ENCODE measurements around the gene MICU1.
"Not testable (repeated sequence)": the region's sequence is repeated elsewhere in the genome, so short reads cannot be mapped to it uniquely, and the experiment has no call there.

Gene MICU1

DNA sequence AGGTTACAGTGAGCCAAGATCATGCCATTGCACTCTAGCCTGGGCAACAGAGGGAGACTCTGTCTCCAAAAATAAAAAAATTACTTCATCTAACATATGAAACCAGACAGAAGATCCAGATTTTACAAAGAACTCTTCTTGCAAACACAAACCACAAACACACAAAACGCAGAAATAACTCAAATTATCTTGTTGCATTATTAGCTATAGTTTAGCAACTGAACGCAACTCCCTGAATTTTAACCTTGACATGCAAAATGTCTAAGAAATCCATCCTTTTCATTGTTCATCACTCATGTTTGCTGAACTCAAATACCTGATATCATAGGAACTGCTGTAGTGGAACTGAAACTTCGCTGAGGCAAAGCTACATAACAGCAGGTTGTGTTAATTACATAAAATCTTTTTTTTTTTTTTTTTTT lies 64.1 kb downstream of the MICU1 start:
- DNase-seq (ENCODE audit: low read depth): no peak

DNA sequence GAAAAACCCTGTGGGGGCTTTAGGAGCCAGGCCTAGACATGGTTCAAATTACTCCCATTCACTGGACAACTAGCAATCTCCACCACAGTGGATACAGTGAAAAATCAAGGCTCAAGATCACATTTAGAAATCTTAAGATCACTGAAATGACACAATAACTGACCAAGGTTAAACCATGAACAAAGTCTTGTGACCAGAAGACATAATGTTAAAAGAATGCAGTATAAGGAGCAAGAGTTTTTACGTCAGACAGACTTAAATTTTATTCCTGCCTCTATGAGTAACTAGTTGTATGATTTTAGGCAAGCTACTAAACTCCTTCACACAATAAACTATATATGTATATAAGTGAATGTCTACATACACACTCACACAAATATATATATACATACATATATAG lies 68.5 kb downstream of the MICU1 start:
- DNase-seq (ENCODE audit: low read depth): no peak

DNA sequence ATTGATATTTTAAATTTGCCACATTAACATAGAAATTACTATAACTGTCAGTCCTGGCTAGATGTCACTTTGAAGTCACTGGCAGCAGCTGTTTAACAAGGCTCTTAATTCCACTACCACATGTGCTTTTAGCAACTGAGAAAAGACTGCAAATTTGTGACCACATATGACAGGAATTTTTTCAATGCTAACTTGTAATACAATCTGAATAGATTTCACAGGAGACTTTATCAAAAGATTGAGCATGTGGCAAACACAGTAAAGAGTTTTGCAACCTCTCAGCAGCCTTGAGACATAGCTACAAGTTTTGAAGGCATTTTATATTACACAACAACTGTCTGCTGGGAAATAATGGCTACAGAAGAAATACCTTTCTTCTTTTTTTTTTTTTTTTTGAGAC lies 73.0 kb downstream of the MICU1 start:
- DNase-seq (ENCODE audit: low read depth): no peak

DNA sequence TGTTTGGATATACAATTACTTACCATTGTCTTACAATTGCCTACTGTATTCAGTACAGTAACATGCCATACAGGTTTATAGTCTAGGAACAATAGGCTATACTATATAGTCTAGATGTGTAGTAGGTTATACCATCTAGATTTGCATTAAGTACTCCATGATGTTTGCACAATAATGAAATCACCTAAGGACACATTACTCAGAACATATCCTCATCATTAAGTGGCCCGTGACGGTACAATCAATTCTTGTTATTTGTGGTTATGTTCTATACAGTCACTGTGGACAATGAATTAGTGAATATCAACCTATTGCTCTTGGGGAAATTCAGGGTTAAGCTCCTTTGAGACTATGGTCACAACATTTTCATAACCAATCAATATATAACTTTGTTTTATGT lies 75.6 kb downstream of the MICU1 start:
- no peak for DNase-seq (ENCODE audit: low read depth)

DNA sequence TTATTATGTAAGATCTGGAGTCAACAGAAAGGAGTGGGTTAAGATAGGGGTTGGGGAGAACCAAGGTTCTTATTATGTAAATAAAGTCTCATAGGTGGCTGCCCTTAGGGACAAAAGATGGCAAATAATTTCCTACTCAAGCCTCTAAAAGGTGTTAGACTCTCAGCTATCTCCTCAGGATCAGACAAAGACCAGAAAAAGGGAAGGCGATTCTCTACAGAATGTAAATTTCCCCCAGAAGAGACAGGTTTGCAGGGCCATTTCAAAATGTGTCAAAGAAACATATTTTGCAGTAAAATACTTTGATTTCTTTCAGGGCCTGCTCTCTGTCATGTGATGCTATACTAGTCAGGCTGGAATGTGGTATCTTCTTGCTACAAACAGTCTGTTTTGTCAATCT lies 80.3 kb downstream of the MICU1 start:
- no peak for DNase-seq (ENCODE audit: low read depth)

DNA sequence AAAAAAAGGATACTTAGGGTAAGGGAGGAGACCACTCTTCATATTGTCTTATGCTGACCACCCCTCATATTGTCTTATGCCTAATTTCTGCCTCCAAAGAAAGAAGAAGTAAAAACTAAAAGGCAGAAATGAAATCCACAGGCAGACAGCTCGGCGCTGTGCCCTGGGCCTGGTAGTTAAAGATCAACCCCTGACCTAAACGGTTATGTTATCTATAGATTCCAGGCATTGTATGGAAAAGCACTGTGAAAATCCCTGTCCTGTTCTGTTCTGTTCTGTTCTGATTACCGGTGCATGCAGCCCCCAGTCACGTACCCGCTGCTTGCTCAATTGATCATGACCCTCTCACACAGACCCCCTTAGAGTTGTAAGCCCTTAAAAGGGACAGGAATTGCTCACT lies 82.0 kb downstream of the MICU1 start:
- not testable (repeated sequence) for DNase-seq (ENCODE audit: low read depth)

DNA sequence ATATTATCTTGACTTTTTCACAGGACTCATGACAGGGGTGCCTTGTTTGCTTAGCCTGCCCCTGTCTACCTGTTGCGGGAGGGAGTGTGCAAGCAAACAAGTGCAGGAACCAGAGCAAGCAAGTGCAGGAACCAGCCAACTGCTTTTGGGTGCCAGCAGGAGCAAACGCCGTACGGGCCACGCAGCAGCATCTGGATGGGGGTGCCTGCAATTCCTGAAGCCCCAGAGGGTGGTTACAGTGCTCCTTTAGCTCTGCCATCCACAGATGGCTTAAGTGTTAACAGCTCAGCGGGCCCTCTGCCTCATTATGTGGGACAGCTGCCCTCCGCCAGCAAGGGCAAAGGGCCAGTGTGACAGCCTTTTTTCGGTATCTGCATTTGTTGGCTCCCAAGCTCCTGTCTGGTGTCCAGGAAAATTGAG lies 83.5 kb downstream of the MICU1 start:
- no peak for DNase-seq (ENCODE audit: low read depth)

DNA sequence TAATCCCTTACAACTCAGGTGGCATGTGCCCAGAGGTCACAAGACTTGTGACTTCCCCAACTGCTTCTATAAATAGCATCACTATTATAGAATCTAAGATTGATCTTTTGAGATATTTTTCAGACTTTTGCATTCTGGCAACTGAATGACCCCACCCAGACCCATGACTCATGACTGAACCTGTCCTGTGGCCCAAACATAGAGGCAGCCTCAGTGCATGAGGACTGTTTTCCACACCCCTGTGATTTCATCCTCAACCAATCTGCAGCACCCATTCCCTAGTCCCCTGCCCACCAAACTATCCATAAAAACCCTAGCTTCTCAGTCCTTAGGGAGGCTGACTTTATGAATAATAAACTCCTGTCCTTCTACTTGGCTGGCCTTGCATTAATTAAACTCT lies 84.5 kb downstream of the MICU1 start:
- DNase-seq (ENCODE audit: low read depth): no peak

DNA sequence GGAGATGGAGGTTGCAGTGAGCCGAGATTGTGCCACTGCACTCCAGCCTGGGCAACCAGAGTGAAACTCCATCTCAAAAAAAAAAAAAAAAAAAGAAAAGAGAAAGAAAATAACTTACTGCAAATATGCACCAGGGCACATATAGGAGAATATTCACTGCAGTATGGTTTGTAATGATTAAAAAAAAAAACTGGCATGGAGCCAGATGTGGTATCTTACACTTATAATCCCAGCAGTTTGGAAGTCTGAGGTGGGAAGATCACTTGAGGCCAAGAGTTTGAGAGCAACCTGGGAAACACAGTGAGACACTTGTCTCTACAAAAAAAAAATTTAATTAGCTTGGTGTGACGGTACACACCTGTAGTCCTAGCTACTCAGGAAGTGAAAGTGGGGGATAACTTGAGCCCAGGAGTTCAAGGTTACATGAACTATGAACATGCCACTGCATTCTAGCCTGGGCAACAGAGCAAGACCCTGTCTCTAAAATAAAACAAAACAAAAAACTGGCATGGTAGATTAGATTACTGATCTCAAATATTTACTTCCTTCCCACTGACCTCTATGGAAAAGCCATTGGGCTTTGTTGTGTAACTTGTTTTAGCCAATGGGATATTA lies 85.6 kb downstream of the MICU1 start:
- DNase-seq (ENCODE audit: low read depth): no peak

DNA sequence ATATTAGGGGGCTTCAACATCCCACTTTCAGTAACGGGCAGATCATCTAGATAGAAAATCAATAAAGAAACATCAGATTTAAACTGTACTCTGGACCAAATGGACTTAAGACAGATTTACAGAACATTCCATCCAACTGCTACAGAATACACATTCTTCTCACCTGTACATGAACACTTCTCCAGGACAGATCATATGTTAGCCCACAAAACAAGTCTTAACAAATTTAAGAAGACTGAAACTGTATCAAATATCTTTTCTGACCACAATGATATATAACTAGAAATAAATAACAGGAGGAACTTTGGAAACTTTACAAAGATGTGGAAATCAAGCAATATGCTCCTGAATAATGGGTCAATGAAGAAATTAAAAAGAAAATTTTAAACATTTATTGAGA lies 86.7 kb downstream of the MICU1 start:
- DNase-seq (ENCODE audit: low read depth): no peak

DNA sequence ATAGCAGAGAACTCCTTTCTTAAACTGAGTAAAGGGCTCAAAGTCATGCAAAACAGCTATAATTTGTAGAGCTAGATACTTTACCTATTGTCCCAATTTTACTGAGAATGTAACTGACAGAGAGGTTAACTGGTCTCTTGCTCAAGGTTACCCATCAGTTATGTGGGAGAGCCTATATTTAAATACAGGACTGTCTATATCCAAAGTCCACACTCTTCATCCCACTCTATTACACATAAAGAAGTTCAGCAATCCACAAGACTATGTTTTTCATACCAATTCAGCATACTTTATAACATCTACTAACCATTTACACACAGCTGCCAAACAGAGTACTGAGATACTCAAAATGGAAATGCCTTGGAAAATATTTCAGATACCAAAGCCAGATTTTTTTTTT lies 100.2 kb downstream of the MICU1 start:
- DNase-seq (ENCODE audit: low read depth): no peak

DNA sequence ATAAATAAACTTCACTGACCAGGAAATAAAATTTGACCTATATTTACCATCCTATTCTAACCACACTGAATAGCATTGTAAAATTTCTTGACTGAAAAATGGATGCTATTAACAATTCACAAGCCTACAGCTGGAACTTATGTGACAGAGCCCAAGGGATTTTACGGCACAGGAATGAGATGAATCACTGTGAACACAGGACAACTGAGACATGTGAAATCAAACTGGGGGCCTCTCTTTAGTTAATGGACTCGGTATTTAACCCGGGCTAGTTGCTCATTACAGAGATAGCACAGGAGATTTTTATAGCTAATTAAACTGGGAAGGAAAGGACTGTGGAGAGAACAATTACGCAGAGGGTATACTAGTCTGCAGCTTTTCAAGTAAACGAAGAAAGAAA lies 100.6 kb downstream of the MICU1 start:
- DNase-seq (ENCODE audit: low read depth): no peak

DNA sequence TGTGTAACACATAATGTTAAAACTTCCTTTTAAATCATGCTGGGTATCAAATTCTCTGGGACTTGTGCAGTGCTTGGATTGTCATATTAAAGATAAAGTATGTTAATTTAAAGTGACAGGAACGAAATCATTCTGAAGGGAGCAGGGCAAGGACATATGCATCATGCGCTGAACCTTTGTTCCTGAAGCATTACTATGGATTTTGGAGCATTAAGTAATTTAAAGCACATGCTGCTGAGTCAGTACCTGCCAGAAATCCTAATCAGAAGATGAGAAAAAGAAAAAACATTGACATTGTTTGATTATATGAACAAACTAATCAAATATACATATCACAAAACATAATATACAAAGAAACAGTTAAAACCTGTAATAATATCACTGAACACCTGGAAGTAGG lies 101.4 kb downstream of the MICU1 start:
- no peak for DNase-seq (ENCODE audit: low read depth)

DNA sequence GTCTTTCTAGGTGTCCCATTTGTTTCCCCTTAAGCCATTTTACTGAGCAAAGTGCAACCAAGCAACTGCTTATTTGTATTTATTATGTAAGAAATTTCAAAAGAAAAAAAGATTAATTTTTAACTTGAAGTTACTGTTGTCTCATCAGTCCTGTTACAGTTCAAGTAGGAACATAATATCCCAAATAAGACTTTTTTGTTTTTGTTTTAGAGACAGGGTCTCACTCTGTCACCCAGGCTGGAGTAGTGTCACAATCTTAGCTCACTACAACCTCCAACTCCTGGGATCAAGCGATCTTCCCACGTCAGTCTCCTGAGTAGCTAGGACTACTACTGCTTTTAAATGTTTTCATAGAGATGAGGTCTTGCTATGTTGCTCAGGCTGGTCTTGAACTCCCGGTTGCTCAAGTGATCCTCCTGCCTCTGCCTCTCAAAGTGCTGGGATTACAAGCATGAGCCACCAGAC lies 101.9 kb downstream of the MICU1 start:
- DNase-seq (ENCODE audit: low read depth): no peak

DNA sequence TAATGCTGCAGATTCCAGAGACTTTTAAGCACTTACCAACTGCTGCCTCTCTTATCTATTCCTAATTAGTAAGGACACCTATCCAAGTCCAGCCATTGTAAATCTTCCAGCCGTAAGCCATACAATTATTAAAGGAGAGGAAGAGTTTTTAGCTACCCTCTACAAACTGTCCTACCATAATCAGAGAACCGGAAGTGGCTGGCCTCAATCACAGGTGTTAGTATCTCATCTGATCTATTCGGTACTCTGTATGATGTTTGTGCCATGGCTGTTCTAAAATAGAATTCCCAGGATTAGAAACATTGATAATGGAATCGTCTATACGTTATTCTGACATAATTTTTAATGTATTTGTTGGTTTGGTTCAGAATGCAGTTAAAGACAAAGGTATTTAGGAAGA lies 102.8 kb downstream of the MICU1 start:
- DNase-seq (ENCODE audit: low read depth): no peak

DNA sequence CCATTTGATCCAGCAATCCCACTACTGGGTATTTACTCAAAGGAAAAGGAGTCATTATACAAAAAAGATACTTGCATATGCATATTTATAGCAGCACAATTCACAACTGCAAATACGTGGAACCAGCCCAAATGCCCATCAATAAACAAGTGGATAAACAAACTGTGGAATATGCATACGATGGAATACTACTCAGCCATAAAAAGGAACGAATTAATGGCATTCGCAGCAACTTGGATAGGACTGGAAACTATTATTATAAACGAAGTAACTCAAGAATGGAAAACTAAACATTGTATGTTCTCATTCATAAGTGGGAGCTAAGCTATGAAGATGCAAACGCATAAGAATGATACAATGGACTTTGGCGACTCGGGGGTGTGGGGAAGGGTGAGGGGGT lies 108.6 kb downstream of the MICU1 start:
- DNase-seq (ENCODE audit: low read depth): no peak

DNA sequence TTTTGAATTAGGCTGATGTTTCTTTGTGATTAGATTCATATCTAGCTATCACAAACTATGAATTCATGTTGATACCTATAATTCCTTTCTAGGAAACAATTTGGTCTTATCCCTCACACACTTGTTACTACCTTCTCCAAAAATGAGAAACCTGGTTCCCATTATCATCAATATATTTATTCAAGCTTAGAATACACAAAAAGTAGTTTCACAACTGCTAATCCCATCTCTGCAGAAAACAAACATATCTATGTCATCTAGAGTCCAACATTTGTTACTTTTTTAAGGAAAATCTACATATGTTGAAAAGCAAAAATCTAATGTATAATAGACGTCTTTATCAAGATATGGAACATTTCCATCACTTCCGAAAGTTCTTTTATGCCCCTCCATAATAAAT lies 110.4 kb downstream of the MICU1 start:
- DNase-seq (ENCODE audit: low read depth): no peak

DNA sequence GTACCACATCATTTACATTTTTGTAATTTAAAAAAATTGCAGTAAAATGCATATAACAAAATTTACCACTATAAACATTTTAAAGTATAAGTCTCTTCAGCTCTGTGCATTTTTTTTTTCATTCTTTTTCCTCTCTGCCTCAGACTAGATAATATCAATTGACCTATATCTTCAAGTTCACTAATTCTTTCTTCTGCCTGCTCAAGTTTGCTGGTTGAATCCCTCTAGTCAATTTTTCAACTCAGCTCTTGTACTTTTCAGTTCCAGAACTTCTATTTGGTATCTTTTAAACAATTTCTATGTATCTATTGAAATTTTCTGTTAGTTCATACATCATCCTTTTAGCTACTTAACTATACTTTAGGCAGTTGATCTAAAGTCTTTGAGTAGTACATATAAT lies 112.0 kb downstream of the MICU1 start:
- no peak for DNase-seq (ENCODE audit: low read depth)

DNA sequence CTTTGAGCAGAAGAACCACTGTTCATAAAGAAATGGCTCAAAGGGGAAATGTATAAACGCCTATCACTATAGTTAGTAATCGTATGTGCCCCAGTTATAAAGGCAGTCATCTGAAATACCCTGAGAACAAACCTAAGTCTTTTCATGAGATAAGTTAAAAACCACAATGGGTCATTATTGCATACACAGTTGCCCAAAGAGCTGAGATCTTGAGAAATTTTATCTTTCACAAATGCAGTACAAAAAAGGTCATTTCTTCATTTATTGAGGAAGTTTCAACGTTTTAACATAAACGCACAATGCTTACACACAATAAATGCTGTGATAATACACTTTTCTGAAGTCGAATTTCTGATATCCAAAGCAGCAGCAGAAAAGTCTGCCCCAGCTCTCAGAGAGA lies 114.4 kb downstream of the MICU1 start:
- DNase-seq (ENCODE audit: low read depth): no peak

DNA sequence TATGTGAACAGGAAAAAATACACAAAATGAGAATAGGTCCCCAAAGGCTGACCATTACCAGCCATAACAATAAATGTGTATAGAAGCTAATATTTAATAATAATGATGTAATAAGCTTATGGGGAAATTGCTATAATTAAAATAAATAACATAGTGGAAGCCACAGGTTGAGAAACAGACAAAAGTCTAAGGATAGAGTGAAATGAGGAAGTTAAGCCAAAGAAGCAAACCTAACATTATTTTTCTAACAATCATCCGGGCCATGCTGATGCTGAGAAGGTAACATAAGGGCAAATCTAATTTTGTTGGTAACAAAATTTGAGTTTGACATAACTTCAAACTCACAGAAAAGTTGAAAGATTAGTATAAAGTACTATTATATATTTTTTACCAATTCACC lies 115.9 kb downstream of the MICU1 start:
- DNase-seq (ENCODE audit: low read depth): no peak

DNA sequence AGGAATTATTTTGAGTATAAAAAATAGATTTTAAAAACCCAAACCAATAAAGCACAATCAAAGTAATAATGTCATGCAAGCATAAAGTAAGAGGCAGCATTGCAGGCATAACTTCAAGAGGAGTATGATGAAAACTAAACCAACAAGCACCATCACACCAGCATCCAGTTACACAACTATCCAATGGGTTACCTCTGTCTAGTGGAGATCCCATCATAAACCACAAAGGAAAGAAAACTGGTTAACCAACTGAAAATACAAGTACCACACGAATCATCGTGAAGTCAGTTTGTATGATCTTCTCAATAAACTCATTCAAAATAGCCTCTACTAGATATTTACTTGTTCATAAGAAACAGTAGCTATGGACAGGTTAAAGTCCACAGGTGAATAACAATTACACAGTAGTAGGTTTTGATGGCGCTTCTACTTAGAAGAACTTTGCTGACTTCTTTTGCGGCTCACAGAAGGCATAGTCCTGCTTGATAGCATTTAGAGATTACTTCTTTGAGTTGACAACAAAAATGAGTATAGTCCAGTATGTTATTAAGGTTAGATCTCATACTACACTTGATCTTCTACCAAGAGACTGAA lies 116.6 kb downstream of the MICU1 start:
- DNase-seq (ENCODE audit: low read depth): no peak

DNA sequence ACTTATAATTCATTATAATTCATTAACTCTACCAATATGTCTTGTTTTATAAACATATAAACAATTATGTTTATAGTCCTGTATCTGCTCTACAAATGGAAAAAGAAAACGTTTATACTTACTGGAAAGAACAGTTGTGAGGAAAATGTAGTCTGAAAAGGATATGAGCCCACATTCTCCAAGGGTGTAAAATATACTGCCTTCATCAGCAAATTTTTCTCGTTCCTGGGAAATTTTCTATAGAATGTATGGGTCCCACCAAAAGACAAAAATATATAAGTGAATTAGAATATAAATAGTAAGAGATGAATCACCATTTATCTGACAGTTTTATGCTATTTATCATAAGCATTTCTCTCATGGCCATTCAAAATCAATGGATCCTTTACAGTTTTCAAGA lies 117.8 kb downstream of the MICU1 start:
- no peak for DNase-seq (ENCODE audit: low read depth)

DNA sequence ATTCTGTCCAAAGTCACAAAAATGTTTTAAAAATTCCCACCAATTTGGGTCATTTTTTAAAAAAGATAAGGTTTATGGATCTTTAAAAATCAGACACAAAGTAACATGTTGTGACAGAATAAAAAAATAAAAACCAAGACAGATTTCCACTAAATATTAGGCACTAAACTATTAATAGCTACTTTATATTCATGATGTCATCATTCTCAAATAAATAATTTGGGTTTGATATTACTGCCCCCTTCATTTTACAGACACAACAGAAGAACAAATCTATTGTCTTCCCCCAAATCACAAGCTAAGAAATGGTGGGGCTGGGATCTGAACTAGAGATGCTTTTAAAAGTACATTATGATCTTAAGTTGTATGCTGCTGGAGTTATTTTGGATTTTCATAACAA lies 119.4 kb downstream of the MICU1 start:
- DNase-seq (ENCODE audit: low read depth): no peak

DNA sequence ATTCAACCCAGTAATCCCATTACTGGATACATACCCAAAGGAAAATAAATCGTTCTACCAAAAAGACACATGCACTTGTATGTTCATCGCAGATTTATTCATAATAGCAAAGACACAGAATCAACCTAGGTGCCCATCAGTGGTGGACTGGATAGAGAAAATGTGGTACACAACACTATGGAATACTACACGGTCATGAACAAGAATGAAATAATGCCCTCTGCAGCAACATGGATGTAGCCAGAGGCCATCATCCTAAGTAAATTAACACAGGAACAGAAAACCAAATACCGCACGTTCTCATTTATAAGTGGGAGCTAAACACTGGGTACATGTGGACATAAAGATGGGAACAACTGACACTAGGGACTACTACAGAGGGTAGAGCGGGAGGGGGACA lies 120.4 kb downstream of the MICU1 start:
- DNase-seq (ENCODE audit: low read depth): no peak

All from activated T-helper 1 cell treated with Interleukin-2 at 50 U/mL for 16 hours (primary cell).